BJ (cell line): ENCODE data around the gene CECR2. TPM values are rescaled to one million over a fixed set of nuclear protein-coding genes. Genes with fewer than 3 reads are reported as not detected.

Source experiments
- CTCF ChIA-PET: fragments of 350-600 bp; formaldehyde crosslinking; extraction: SDS; loops from one replicate; lab custom pipeline; 2021; ENCODE audit warnings: antibody characterized with exemption, inconsistent platforms; lab: Yijun Ruan, JAX
- POLR2A ChIA-PET: fragments of 300-600 bp; sonication (Branson Sonifier 250); formaldehyde crosslinking; extraction: SDS; loops from one replicate; lab custom pipeline; 2021; ENCODE audit warnings: antibody characterized with exemption; lab: Charles Lee
- DNase-seq: peaks from one replicate; pipeline ENCODE4 v3.0.0-alpha.2; 2011; ENCODE audit warnings: low read depth
- H3K27me3 ChIP-seq: 2 replicates; pipeline ENCODE4 v1.6.0; 2011; ENCODE audit warnings: low read length; ENCODE audit not compliant: control insufficient read depth, insufficient read depth
- H3K36me3 ChIP-seq: 2 replicates; pipeline ENCODE4 v1.5.1; 2011; ENCODE audit warnings: low read length; ENCODE audit not compliant: control insufficient read depth, insufficient read depth
- H3K4me3 ChIP-seq: 2 replicates; pipeline ENCODE4 v1.5.1; 2011; ENCODE audit warnings: low read depth, mild to moderate bottlenecking, control low read depth, low read length
- polyA plus RNA-seq: library from polyadenylated mRNA; depleted of rRNA; stranded (reverse); fragments of >200 nt; gene quantifications from 2 replicates; pipeline ENCODE4 v1.2.3, GENCODE V29; 2011
- TF ChIP-seq, protein P1 (sequence below): IDR thresholded peaks from 2 replicates; pipeline ENCODE4 v1.5.1; 2011; ENCODE audit warnings: low read depth, mild to moderate bottlenecking, control low read depth, inconsistent platforms, low read length, moderate library complexity; ENCODE audit not compliant: insufficient read depth

The CECR2 gene
- polyA plus RNA-seq, 1 experiment, result not detected

DNA sequence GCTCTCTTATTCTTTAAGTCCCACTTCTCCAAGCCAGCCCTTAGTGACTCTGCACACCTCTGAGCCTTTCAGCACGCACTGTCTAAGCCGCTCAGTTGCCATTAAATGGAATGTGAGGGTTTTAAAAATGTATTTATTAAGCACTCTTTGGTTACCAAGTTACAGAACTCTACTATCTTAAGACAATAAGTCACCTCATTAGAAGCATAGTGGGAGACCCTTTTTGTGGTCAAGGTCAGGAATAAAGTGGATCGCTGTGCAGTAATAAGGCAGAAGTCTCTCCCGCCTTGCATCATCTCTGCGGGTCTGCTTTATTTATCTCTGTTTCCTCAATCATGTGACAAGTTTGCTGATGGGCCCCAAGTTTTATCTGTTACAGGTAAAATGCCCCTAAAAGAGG lies 205.9 kb downstream of the CECR2 start:
- TF ChIP-seq, protein P1, sequence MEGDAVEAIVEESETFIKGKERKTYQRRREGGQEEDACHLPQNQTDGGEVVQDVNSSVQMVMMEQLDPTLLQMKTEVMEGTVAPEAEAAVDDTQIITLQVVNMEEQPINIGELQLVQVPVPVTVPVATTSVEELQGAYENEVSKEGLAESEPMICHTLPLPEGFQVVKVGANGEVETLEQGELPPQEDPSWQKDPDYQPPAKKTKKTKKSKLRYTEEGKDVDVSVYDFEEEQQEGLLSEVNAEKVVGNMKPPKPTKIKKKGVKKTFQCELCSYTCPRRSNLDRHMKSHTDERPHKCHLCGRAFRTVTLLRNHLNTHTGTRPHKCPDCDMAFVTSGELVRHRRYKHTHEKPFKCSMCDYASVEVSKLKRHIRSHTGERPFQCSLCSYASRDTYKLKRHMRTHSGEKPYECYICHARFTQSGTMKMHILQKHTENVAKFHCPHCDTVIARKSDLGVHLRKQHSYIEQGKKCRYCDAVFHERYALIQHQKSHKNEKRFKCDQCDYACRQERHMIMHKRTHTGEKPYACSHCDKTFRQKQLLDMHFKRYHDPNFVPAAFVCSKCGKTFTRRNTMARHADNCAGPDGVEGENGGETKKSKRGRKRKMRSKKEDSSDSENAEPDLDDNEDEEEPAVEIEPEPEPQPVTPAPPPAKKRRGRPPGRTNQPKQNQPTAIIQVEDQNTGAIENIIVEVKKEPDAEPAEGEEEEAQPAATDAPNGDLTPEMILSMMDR, result no peak
- Histone ChIP-seq H3K4me3 (no peak overlapping the region), H3K36me3 (peaks cover 1% of the 10 kb centered on the region; the same call in 1 of the 2 replicates), H3K27me3 (no peaks in the 10 kb centered on the region)
- ChIA-PET POLR2A (no interaction called here), CTCF (no interaction called here)
- DNase-seq, result no peak

DNA sequence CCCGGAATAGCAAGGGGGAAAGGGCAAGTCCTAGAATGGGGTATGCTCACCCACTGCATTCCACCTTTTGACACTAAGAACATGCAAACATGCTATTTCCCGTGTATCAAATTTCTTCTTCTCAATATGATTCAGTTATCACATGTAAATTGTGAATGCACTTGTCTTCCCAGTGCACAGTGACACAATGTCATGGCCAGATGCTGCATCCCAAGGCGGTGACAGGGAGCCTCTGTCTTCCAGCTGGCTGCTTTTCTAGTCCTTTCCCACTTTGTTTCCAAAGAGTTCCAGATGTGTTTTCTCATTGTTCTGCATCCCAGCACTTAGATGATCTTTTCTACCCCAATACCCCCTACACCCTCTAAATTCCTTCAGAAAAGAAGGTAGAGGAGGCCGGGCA lies 206.4 kb downstream of the CECR2 start:
- POLR2A ChIA-PET, result no interaction called here
- H3K27me3 ChIP-seq, result no peaks in the 10 kb centered on the region
- CTCF ChIA-PET, result interaction anchor here (1.0 kb wide), 1 partner anchor 21 kb away, joined by 3 read pairs; no protein-coding TSS in a partner anchor
- no peak overlapping the region for H3K4me3 ChIP-seq
- no peak for DNase-seq
- peaks cover 1% of the 10 kb centered on the region; the same call in 1 of the 2 replicates for H3K36me3 ChIP-seq
- TF ChIP-seq, protein P1, result no peak

- peak; percentile 86 for DNase-seq
- Histone ChIP-seq H3K4me3 (no peak overlapping the region), H3K36me3 (peaks cover 1% of the 10 kb centered on the region; the same call in 1 of the 2 replicates), H3K27me3 (no peaks in the 10 kb centered on the region)
- TF ChIP-seq, protein P1, result no peak
- CTCF ChIA-PET, result interaction anchor here (1.0 kb wide), 1 partner anchor 22 kb away, joined by 3 read pairs; no protein-coding TSS in a partner anchor
- POLR2A ChIA-PET, result interaction anchor here (0.6 kb wide), 1 partner anchor 388 kb away, joined by 3 read pairs; no protein-coding TSS in a partner anchor
Observed at GRCh38 chr22:17576470-17576869, 207.2 kb downstream of the CECR2 start.

GRCh38 chr22:17578136-17578754 lies 209.0 kb downstream of the CECR2 start:
- ChIA-PET CTCF (interaction anchor here (0.6 kb wide), 1 partner anchor 58 kb away, joined by 3 read pairs; no protein-coding TSS in a partner anchor), POLR2A (no interaction called here)
- Histone ChIP-seq H3K4me3 (no peak overlapping the region), H3K36me3 (peaks cover 1% of the 10 kb centered on the region; the same call in 1 of the 2 replicates), H3K27me3 (no peaks in the 10 kb centered on the region)
- no peak for DNase-seq
- TF ChIP-seq, protein P1, result no peak

DNA sequence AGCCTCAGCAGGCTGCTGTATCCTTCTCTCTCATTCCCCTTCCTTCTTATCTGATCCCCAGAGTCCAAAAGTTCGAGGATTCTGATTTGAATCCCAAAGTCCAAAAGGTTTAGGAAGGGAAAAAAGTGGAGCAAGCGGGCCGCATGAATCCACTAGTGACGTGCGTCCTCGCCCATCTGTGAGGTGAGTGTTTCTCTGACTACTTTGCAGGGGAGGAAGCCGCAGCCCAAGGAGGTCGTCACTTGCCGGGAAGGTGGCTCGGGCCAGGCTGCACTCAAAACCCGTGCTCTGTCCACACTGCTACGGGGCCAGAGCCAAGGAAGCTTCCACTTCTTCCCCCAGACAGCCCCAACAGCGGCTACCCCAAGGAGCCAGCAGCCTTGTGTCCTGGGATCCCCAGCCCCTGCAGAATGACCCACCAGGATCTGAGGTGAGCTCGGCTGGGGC lies 210.3 kb downstream of the CECR2 start:
- H3K4me3 ChIP-seq, result no peak overlapping the region
- TF ChIP-seq, protein P1, result no peak
- no peaks in the 10 kb centered on the region for H3K27me3 ChIP-seq
- POLR2A ChIA-PET, result no interaction called here
- DNase-seq, result no peak
- CTCF ChIA-PET, result no interaction called here
- H3K36me3 ChIP-seq, result no peaks in the 10 kb centered on the region
